ENCODE results near the gene ADAM19. TPM values are rescaled to one million over a fixed set of nuclear protein-coding genes. Genes with fewer than 3 reads are reported as not detected.

ADAM19 gene
- total RNA-seq, 4 donors from 2014 or later = 6.4 to 15.2 (median 10.0) TPM

DNA sequence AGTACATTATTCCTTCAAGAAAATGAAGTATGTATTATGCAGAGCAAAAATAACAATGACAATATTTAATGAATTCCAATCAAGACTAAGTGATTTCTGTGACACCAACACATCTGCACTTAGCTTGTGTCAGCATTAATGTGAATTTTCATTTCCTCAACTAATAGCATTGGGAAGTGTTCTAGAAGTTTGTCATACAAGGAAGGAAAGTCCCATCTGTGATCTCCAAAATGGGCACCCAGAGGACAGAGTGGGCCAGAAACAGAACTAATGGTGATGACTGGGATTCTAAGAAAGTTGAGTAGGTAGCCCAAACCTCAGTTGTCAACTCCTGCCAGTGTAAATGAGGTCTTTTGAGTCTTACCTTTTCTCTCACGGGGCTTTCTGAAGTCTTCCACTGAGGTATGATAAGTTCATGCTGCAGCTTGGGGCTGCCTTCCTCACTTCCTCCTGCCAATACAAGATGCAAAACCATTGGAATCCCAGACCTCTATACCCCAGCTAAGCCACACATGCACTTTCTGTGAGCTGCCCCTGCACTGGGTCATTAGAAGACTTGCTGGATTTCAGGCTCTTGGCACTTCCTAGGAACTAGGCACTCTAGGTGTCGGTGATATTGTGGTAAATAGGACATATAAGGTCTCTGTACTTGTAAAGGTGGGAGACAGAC is 4.9 kb downstream of the ADAM19 start:
- no peak overlapping the region for H3K27ac ChIP-seq
- 91 to 96% methylated on average over 2 of the region's 2 CpGs for WGBS, 2 donors
- H3K27me3 ChIP-seq = no peaks in the 10 kb centered on the region
- H3K4me3 ChIP-seq (replicated peaks in 1 of 3) = no peak overlapping the region
- peaks cover 0 to 11% of the 10 kb centered on the region in 2 donors for H3K4me1 ChIP-seq
- no peaks in the 10 kb centered on the region for H3K36me3 ChIP-seq
- DNase-seq = no peak
- intact Hi-C loops (cut with DNase I) = no loop called here
- no peaks in the 10 kb centered on the region for H3K9me3 ChIP-seq
- TF ChIP-seq, protein P1, sequence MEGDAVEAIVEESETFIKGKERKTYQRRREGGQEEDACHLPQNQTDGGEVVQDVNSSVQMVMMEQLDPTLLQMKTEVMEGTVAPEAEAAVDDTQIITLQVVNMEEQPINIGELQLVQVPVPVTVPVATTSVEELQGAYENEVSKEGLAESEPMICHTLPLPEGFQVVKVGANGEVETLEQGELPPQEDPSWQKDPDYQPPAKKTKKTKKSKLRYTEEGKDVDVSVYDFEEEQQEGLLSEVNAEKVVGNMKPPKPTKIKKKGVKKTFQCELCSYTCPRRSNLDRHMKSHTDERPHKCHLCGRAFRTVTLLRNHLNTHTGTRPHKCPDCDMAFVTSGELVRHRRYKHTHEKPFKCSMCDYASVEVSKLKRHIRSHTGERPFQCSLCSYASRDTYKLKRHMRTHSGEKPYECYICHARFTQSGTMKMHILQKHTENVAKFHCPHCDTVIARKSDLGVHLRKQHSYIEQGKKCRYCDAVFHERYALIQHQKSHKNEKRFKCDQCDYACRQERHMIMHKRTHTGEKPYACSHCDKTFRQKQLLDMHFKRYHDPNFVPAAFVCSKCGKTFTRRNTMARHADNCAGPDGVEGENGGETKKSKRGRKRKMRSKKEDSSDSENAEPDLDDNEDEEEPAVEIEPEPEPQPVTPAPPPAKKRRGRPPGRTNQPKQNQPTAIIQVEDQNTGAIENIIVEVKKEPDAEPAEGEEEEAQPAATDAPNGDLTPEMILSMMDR (IDR thresholded peaks at IDR 0.05) = no peak
- TF ChIP-seq POLR2A (IDR thresholded peaks at IDR 0.05) = no peak

DNA sequence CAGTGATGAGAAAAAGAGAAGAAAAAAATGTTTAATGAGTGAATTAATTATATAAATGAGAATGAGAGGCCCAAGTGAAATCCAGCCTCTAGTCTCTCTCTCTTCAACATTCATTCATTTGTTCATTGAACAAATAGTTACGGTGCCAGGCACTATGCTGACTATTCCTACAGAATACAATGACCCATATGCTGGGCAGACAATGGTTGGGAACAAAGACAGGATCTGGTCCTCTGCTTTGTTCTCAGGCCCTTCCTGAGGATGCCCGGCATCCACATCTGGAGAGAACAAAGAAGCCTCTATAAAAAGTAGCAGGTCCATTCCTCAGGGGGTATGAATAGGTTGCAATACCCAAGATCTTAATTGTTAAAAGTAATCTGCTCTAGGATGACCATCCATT is 6.9 kb downstream of the ADAM19 start:
- no peak for TF ChIP-seq POLR2A (IDR thresholded peaks at IDR 0.05)
- TF ChIP-seq, protein P1 (IDR thresholded peaks at IDR 0.05) = no peak
- H3K27ac ChIP-seq = no peak overlapping the region
- intact Hi-C loops (cut with DNase I) = no loop called here
- H3K4me1 ChIP-seq = peaks cover 0 to 7% of the 10 kb centered on the region in 2 donors
- H3K27me3 ChIP-seq = no peaks in the 10 kb centered on the region
- no peaks in the 10 kb centered on the region for H3K9me3 ChIP-seq
- no peak for DNase-seq
- WGBS, 2 donors = 50 to 78% methylated on average over 2 of the region's 2 CpGs
- no peaks in the 10 kb centered on the region for H3K36me3 ChIP-seq
- no peak overlapping the region for H3K4me3 ChIP-seq (replicated peaks in 1 of 3)

DNA sequence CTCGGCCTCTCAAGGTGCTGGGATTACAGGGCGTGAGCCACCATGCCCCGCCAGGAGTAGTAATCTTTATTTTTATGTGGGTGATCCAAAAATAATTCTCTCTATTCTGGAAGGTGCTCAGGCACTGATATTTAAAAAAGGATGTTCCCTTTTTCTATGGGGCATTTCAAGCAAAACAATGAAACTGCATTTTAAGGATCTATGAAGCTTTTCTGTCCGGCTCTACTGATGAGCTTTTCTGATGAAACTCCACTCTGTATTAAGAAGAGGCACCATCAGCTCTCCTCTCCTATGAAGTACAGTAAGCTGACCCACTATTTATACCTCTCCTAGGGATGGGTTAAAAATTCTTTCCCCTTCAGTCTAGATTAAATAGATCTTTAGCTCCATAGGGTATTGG is 7.4 kb downstream of the ADAM19 start:
- H3K4me3 ChIP-seq (replicated peaks in 1 of 3) = no peak overlapping the region
- H3K4me1 ChIP-seq = peaks cover 0 to 11% of the 10 kb centered on the region in 2 donors
- H3K36me3 ChIP-seq = no peaks in the 10 kb centered on the region
- no peaks in the 10 kb centered on the region for H3K27me3 ChIP-seq
- H3K27ac ChIP-seq = no peak overlapping the region
- H3K9me3 ChIP-seq = no peaks in the 10 kb centered on the region
- WGBS, 2 donors = 96 to 98% methylated on average over 4 of the region's 4 CpGs
- TF ChIP-seq POLR2A (IDR thresholded peaks at IDR 0.05) = no peak
- TF ChIP-seq, protein P1 (IDR thresholded peaks at IDR 0.05) = no peak
- no peak for DNase-seq
- intact Hi-C loops (cut with DNase I) = no loop called here

DNA sequence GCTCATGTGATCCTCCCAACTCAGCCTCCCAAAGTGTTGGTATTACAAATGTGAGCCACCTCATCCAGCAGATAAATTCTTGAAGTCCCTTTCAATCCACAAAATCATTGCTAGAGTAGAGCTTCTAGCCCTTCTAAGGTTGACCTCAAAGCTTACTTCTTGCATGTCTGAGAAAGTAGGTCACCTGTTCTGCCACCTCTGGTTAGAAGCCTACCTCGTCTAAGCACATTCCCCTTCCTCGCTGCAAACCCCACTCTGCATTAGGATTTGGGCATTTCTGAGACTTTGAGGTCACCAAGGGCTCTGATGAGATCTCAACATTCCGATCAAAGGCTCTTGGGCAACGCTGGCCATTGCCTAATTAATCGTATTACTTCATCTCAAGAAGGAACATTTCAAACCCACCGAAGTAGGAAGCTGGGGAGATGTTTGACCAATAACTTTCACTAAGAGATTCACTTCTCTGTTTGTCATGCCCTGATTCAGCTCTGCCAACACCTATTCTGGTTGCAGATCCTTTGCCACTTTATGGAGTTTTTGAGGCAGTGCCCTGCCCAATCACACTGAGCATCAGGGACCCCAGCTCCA is 8.6 kb downstream of the ADAM19 start:
- no peak for DNase-seq
- no peak overlapping the region for H3K27ac ChIP-seq
- no peaks in the 10 kb centered on the region for H3K27me3 ChIP-seq
- intact Hi-C loops (cut with DNase I) = no loop called here
- no peaks in the 10 kb centered on the region for H3K9me3 ChIP-seq
- no peak for TF ChIP-seq POLR2A (IDR thresholded peaks at IDR 0.05)
- TF ChIP-seq, protein P1 (IDR thresholded peaks at IDR 0.05) = no peak
- H3K36me3 ChIP-seq = no peaks in the 10 kb centered on the region
- 88 to 91% methylated on average over 6 of the region's 6 CpGs for WGBS, 2 donors
- H3K4me1 ChIP-seq = peaks cover 0 to 20% of the 10 kb centered on the region in 2 donors
- no peak overlapping the region for H3K4me3 ChIP-seq (replicated peaks in 1 of 3)
